HG03354 (cell line): Measurements from ENCODE around the gene SLC1A6.
"Not testable (repeated sequence)": the region's sequence is repeated elsewhere in the genome, so short reads cannot be mapped to it uniquely, and the experiment has no call there.

ENCODE experiments used
- ATAC-seq: cut with Tn5 transposase; IDR thresholded peaks from one replicate; pipeline ENCODE4 v1.9.1; 2021; ENCODE audit warnings: mild to moderate bottlenecking; ENCODE audit not compliant: unreplicated experiment, poor library complexity, severe bottlenecking

SLC1A6 gene

DNA sequence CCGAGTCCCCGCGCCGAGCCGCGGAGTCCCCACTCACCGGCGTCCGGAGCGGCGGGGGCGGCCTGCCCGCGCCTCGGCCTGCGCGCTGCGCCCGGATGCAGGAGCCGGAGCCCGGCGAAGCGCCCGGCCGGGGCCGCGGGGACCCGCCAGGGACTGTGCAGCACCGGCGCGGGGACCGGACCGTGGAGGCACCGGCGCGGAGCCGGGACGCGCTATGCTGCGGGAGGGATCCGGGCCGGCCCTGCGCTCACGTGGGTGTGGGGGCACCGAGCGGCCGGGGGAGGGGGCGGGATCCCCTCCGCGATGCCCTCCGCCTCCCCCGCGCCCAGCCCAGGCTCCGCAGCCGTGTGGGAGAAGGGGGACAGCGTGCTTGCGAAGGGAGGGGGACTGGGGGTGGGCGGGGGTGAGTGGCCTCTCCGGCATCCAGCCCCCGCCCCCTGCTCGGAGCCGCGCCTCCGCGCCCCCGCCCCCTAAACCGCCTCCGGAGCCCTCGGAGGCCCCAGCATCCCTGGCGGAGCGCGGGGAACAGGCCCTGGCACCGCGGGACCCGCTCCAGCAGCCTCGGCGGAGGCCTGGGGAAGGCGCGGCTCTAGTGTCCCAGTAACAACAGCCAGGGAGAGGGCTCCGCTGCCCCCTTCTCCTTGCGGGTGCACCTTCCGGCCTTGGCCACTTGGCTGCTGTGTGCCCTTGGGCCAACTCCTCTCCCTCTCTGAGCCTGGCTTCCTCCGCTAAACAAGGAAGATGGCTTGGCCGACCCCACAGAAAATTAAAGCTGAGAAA is at the start of gene SLC1A6:
Gene SLC1A6, minus strand, starts transcription at position 389 of the 780 bp plus-strand sequence. CDS start 6,954 bp downstream, outside the sequence.
- ATAC-seq = no peak

DNA sequence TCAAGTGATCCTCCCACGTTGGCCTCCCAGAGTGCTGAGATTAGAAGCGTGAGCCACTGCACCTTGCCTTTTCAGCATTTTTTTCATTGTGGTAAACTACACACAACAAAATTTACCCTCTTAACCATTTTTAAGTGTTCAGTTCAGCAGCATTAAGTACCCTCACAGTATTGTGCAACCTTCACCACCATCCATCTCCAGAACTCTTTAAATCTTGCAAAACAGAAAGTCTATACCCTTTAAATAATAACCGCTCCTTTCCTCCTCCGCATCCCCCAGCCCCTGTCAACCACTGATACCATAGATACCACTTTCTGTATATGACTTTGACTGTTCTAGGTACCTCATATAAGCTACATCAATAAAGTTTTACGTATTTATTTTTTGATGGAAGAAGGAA is 48.8 kb upstream of the SLC1A6 start:
- ATAC-seq = no peak

DNA sequence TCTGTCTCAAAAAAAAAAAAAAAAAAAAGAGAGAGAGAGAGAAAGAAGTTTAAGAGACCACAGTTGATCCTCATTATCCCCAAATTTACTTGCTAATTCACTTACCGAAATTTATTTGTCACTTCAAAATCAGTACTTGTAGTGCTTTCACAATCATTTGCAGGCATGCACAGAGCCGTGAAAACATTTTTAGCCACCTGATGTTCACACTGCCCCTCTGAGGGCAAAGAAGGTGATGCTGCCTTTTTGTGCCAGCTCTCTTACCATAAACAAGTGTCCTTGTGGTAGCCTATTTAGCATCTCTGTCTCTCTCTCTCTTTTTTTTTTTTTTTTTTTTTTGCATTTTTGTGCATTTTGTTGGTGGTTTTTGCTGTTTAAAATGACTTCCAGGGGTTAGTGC is 45.6 kb upstream of the SLC1A6 start:
- no peak for ATAC-seq

DNA sequence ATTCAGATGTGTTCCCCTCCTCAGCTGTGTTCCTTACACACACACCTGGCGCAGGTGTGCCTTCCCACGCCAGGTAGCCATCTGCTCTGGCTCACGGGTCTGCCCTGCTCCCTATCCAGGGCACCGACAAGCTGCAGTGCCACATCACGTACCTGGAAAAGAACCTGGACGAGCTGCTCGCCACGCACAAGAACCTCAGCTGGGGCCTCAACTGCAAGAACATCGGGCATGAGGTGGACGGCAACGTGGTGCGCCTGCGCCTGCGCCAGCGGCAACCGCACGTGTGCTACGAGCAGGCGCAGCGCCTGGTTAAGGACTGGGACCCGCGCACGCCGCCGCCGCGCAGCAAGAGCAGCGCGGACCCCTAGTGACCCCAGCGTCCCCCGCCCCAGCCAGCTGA is 43.1 kb upstream of the SLC1A6 start:
- no peak for ATAC-seq

DNA sequence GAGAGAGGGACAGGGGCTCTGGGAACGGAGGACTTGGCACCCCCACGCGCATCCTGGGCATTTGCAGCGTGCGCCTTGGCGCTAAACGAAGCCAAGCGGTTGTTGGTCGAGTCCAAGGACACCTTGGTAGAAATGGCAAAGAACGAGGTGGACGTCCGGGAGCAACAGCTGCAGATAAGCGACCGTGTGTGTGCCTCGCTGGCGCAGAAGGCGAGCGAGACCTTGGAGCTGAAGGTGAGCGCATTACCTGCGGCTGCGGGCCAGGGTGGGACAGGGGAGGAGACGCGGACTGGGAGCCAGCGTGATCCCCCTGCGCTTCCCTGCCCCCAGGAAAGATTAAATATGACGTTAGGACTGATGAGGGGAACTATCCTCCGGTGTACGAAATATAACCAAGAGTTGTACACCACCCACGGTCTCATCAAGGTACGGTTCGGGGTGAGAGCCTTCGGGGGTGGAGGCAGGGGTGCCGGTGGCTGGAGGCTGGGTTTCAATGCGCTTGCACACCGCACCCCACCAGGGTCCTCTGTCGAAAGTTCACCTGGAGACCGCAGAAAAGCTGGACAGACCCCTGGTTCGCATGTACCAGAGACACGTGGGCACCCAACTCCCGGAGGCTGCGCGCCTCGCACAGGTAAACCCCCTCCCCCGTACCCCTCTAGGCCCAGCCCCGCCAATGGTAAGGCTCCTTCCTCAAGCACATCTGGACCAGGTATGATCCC is 41.8 kb upstream of the SLC1A6 start:
- no peak for ATAC-seq

DNA sequence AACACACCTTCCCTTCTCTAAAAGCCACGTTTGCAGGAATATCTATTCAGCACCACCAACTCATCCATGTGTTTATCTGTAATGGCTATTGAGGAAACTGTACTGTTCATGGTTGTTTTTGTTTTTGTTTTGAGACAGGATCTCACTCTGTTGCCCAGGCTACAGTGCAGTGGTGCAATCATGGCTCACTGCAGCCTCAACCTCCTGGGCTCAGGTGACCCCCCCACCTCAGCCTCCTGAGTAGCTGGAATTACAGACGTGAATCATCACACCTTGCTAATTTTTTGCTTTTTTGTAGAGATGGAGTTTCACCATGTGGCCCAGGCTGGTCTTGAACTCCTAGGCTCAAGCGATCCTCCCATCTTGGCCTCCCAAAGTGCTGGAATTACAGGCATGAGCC is 39.2 kb upstream of the SLC1A6 start:
- not testable (repeated sequence) for ATAC-seq

DNA sequence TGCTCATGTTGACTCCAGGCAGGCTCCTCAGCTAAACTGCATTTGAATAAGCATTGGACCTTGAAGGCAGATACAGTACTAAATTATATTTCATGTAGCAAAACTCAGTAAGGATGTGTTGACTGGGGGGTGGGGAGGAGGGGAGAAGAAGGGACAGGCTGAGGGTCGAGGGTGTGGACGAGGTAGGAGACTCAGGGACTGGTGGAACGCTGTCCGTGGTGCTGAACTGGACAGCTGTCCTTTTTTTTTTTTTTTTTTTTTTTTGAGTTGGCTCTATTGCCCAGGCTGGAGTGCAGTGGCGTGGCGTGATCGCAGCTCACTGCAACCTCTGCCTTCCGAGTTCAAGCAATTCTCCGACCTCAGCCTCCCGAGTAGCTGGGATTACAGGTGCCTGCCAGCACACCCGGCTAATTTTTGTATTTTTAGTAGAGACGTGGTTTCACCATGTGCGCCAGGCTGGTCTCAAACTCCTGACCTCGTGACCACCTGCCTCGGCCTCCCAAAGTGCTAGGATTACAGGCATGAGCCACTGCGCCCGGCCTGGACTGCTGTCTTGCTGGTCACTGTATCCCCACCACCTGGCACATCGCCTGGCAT is 36.4 kb upstream of the SLC1A6 start:
- ATAC-seq = no peak

DNA sequence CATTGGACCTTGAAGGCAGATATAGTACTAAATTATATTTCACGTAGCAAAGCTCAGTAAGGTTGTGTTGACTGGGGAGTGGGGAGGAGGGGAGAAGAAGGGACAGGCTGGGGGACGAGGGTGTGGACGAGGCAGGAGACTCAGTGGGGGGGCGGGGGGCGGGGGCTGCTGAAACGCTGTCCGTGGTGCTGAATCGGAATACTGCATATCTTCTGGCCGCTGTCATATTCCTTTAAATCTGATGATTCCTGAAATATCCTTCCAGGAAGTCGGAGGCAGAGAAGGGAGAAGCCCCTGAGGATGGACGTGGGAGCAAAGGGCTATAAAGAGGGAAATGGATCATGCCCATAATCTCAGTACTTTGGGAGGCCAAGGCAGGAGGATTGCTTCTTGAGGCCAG is 34.9 kb upstream of the SLC1A6 start:
- ATAC-seq = no peak

DNA sequence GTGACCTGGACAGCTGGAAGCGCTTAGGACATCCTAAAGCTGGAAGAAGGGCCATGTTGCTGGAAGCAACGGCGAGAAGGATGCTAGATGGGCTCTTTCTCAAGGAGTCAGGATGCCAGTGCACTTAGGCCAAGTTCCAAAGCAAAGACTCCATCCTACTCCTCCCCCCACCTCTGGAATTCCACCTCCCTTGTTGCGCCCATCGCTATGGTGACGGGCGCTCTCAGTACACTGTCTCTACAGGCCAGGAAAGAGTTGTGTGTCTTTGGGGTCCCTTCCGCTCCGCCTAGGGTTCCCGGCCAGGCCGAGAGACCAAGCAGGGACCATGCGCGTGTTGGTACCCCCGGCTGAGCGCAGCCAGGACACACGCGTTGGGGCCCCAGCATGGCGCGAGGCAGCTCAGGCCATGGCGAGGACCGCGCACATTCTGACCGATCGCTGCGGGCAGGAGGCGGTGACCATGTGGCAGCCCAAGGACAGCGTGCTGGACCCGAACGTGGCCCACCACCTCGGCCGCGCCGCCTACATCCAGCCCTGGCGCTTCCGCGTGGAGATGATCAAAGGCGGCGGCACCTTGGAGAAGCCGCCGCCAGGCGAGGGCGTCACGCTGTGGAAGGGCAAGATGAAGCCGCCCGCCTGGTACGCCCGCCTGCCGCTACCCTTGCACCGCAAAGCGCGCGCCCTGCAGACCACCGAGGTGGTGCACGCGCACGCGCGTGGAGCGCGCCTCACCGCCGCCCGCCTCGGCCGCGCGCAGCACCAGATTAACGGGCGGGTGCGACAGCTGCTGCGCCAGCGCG is 31.0 kb upstream of the SLC1A6 start:
- ATAC-seq = no peak

DNA sequence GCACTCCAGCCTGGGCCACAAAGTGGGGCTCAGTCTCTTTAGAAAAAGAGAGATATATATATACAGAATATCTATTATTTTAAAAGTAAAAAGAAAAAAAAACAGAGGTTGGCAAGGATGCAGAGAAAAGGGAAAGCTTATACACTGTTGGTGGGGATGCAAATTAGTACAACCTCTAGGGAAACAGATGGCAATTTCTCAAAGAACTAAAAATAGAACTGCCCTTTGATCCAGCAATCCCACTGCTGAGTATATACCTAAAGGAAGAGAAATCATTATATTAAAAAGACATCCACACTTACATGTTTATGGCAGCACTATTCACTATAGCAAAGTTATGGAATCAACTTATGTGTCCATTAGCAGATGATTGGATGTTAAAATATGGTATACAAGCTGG is 28.6 kb upstream of the SLC1A6 start:
- ATAC-seq = no peak

DNA sequence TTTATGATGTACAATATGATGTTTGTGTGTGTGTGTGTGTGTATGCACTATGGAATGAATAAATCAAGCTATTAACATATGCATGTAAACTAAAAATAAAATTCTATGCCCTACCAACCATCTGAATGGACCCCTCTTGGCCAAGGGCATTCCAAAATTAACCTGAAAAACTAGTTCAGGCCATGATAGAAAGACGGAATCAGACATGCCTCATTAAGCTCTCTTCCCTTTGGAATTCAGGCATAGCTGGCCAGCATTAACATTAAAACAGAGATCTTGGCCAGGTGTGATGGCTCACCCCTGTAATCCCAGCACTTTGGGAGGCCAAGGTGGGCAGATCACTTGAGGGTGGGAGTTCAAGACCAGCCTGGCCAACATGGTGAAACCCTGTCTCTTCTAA is 18.3 kb upstream of the SLC1A6 start:
- no peak for ATAC-seq

DNA sequence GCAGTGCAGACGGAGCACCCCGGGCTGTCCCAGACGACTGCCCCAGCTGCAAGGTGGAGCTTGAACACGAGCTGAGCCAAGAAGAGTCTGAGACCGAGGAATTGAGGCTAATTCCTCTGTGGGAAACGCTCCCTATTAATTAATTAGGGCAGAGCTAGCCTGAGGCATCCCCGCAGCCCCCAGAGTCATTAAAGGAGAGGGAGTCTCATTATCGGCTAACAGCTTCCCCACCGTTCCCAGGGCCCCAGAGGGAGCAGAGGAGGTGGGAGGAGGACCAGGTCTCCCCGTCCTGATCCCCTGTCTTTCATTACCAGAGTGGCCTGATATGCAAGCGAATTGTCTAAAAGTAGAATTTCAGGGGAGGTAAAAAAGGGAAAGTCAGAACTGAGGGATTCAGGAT is 13.1 kb upstream of the SLC1A6 start:
- no peak for ATAC-seq

DNA sequence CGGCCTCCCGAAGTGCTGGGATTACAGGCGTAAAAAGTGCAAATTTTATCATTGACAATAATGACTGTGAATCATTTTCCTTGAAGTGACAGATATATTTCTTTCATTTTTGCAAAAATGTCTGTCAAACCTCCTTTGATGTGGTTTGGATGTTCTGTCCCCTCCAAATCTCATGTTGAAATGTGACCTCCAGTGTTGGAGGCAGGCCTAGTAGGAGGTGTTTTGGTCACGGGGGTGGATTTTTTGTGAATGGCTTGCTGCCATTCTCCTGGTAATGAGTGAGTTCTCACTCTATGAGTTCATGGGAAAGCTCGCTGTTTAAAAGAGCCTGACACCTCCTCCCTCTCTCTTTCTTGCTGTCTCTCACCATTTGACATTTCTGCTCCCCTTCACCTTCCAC is 5.5 kb upstream of the SLC1A6 start:
- no peak for ATAC-seq

DNA sequence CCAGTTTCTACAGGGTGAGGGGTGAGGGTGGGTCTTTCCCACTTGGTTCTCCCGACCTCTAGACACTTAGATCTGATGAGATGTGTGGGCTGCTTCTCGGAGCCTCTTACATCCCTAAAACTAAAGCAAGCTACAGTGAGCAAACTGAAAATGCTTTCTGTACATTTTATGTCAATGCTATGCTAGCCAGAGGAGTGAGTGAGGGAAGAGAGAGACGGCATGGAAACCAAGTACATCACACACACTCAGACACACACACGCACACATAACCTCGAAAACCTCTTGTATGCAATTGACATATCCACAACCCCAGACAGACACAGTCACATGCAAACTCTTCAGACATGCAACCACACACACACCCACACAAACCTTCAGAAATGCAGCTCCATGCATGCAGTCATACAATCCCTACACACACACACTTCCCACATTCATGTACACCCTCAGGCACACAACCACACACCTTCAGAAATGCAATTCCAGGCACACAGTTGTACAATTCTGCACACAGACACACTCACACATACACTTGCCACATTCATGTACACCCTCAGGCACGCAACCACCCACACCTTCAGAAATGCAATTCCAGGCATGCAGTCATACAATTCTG is 1.4 kb downstream of the SLC1A6 start:
- ATAC-seq = no peak

DNA sequence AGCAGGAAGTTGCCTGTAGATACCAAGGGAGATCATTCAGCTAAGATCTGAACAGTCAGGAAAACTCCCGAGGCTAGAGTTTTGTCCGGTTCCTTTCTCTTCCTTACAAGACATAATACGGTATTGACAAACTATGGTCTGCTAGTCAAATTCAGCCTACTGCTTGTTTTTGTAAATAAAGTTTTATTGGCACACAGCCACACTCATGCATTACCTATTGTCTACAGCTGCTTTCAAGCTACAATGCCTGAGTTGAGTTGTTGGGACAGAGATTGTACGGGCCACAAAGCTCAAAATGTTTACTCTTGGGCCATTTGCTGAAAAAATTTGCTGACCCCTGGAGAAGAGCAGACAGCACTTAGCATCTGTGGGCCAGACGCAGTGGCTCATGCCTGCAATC is 2.5 kb downstream of the SLC1A6 start:
- ATAC-seq = no peak

DNA sequence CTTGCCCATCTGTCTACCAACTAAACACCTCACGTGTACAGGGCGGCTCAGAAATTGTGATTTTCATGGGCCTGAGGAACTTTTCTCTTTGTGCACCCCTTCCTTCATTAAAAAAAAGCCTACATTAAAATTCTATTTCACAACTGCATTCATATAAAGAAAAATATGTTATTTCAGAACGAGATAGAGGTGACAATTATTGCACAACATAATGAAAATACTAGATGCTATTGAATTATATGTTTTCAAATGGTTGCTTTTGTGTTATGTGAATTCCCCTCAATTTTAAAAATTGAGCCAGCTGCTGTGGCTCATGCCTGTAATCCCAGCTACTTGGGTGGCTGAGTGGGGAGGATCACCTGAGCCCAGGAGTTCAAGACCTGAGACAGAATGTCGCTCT is 5.2 kb downstream of the SLC1A6 start:
- ATAC-seq = no peak

DNA sequence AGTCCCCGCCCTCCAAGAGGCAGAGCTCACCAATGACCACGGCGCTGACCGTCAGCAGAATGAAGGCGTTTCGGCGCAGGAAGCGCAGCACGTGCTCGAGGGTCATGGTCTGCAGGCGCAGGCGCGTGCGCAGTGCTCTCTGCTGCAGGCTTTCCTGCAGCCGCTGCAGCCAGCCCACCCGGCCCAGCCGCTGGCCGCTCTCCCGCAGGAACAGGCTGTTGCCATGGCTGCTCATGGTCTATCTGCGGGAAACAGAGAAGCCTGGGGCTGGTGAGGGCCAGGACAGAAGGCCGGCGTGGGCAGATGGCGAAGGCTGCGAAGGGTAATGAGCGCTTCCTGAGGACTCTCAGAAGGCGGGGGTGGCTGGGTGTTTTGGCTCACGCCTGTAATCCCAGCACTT is 7.0 kb downstream of the SLC1A6 start:
- ATAC-seq = no peak

DNA sequence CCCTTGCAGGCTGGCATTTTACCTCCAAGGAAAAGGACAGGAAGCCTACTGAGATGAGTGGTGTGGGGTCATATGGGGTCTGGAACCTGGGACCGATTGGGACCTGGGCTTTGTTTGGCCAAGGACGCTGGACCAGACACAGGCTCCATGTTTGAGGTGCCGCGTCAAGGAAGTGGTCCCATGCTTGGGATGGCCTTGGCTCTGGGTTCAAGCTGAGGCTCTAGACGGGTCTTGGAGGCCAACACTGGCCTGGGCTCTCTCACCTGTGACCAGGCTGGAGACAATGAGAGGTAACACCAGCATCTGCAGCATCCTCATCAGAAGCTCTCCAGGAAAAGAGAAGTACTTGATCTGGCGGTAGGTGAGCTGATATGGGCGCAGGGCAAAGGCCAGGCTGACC is 8.2 kb downstream of the SLC1A6 start:
- no peak for ATAC-seq

DNA sequence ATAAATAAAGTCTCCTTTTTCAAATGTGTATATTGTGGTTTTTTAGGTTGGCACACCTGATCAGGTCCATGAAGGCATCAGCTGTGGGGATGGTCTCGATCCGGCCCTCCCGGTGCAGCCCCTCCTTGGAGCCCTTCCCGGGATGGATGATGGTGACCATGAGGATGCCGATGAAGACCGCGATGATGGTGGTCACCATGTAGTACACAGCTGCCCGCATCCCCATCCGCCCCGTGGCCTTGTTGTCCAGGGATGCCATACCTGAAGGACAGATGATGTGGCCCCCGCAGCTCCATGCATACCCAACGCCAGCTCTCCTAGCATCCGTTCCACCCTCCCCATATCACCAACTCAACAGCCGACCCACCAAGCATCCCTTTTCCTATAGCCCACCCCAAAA is 11.4 kb downstream of the SLC1A6 start:
- no peak for ATAC-seq
